HG03025 (cell line): ENCODE data around the gene DOCK1.

Experiments
- ATAC-seq: cut with Tn5 transposase; IDR thresholded peaks from one replicate; pipeline ENCODE4 v1.9.1; 2021; ENCODE audit warnings: mild to moderate bottlenecking, moderate library complexity; ENCODE audit not compliant: unreplicated experiment, low FRiP score

Gene DOCK1

DNA sequence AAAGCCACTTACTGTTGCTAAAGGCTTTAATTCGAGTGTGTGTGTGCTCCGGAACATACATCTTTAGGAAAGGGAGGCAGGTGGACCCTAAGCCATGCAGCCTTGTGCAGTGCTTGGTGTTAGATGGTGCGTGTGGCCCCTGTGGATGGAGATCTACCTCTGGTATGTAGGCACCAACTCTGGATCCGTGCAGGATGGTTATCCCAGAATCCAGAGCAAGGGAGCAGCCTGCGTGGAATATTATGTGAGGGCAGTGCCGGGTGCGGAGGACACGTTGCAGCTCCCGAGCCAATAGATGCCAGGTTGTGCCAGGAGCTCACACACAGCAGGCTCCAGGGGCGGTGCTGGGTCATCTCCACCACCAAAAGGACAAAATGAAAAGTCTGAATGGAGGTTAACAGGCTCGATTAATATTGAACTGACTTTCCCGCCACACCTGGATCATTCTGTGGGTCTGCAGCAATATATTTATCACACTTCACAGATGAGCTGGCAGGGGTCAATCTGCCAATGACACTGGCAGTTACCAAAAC lies 500.9 kb downstream of the DOCK1 start:
- no peak for ATAC-seq

DNA sequence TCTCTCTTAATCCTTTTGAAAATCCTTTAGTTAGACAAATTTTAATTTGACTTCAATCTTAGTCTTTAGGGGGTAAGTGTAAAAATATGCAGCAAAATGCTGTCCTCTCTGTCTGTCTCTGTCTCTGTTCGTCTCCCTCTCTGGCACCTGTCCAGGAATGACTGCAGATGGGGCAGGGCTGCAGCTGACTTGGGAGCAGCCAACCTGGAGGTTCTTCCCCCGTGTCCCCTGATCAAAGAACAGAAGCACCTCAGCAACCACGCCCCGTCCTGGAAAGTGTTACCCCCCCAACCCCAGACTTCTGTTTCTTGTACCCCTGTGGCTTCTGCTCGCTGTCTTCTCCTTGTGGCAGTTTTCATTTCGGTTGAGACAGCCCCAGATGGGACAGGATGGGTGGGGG lies 502.3 kb downstream of the DOCK1 start:
- ATAC-seq, result no peak

DNA sequence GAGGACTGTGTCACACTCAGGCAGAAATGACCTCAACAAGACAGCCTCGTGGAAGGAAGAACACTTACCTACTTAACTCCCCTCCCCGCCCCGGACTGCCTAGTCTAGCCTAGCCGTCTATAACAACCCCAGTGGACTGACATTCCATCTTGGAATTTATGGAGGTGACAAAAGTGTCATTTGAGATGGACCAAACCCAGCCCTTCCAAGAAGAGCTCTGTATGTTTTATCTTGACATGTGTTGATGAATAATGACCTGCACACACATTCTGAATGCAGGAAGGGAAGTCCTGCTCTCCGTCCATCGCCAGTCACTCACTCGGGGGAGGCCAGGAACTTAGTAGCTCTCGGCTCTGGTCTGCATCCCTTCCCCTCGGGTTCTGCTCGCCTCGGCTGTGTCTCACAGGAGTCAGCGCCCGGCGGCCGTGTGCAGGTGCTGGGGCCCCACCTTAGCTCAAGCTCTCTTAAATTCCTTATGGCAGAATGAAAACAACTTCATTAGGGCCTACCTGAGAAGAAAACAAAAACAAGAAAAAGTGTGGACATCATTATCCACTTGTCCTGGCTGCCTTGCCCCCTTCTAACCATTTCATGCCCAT lies 503.0 kb downstream of the DOCK1 start:
- no peak for ATAC-seq

DNA sequence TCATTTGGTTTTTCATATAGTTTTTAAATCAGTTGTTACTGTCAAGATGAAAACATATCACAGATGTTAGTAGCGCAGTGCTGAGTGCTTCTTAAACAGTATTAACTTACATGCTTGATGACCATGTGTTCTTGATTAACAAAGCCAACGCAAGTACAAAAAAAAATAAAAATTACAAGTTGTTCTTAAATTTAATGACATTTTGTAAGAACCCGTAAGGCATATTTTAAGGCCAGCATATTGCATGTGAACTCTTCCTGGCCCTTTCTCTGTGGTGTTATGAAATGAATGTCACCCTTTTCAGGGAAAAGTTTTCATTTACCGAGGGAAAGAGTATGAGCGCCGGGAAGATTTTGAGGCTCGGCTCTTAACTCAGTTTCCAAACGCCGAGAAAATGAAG lies 503.5 kb downstream of the DOCK1 start:
- ATAC-seq, result no peak

DNA sequence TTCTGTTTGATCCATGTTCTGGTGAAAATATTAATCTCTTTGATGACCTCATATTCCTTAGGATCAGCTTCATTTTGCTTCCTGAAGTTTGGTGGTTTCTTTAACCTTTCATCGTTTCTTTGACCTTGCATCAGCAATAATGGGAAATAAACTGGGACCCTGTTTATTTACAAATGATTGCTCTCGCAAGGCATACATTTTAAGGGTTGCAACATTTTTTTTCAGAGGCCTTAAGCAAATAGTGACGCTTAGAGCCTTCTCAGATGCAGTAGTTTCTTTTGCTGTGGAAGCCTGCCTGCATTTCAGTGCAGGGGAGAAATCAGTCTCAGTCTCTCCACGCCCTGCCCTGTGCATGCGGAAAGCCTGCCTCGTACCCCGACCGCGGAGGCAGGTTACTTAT lies 504.8 kb downstream of the DOCK1 start:
- ATAC-seq, result no peak

DNA sequence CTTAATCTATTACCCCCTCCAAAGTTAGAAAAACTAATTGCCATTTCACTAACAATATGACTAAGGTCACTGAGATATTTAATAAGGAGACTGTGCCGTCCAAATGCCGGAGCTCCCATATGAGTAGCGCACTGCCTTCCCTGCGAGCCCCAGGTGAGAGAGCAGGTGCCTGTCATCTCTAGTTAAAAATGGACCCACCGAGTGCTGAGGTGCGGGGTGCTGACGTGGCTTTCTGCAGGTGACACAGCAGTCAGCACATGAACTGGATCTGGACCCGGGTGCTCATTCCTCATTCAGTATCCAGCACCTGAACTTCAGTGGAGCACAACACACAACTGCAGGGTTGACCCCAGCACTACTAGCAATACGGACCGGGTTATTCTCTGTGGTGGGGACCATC lies 505.8 kb downstream of the DOCK1 start:
- ATAC-seq, result no peak

DNA sequence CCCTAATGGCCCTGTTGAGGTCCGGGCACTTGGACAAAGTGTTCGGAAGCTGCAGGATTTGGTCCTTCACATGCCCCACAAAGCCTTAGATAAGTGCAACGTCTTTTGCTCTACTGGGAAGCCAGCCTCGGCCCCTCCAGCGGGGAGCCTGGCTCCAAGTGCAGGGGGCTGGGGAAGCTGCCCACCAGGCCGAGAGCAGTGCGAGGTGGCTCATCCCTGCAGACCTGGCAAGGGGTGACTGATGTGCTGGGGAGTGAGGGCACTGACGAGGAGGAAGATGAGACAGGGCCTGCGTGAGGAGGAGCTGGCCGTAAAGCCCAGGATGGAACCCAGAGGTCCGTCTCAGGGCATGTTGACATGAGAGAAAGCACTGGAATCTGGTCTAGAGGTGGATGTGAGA lies 508.1 kb downstream of the DOCK1 start:
- ATAC-seq, result no peak

DNA sequence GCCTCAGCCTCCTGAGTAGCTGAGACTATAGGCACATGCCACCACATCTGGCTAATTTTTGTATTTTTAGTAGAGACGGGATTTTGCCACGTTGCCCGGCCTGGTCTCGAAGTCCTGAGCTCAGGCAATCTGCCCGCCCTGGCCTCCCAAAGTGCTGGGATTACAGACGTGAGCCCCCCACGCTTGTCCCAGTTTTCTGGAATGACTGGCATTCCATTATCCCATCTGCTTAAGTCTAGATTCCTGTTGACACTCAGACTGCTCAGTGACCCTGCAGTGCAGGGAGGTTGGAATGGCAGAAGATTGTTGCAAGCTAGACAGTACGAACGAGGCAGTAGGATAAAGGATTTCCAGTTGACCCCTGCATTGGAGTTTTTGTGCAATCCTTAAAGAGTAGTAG lies 508.8 kb downstream of the DOCK1 start:
- no peak for ATAC-seq

DNA sequence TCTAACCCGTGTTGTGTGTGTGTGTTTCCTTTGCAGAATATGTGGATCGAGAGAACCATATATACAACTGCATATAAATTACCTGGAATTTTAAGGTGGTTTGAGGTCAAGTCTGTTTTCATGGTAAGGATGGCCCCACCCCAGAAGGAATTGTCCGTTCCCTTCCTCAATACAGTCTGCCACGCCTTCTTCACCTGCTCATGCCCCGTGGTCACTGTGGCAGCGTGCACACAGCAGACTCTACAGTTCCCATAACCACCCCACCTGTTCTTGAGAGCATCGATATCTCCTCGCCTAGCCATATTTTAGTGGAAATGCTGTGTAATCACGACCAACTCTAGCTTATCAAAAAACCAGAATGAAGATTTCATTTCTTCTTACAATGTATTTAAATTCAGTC lies 509.9 kb downstream of the DOCK1 start:
- ATAC-seq, result no peak

DNA sequence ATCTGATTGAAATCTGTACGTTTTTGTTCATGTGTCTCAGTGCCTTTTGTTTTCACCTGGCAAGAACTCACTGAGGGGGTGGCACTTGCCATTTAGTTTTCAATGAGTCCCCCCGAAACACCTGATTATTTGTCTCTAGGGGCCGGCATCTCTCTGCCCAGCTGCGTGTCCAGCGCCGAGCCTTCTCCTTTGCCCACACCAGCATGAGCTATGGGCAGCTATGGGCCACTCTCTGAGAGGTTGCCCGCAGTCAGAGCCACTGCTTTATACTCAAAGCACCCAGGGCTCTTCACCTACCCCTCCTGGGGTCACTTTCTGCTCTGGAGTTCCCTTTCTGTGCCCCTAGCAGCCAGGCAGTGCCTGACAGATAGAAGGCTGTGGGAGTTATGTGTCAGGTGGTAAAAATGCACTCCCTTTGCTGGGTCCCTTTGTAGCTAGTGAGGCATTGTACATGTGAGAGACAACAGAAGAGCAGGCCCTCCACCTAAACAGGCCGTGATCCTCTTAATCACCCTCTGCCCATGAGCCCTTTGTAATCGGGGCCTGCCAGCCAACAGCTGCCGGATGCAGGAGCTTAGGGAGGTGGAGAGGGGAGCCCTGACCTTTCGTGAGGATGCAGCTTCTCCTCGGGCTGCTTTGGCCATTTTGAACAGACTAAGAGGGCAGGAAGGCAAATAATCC lies 510.8 kb downstream of the DOCK1 start:
- ATAC-seq, result no peak

DNA sequence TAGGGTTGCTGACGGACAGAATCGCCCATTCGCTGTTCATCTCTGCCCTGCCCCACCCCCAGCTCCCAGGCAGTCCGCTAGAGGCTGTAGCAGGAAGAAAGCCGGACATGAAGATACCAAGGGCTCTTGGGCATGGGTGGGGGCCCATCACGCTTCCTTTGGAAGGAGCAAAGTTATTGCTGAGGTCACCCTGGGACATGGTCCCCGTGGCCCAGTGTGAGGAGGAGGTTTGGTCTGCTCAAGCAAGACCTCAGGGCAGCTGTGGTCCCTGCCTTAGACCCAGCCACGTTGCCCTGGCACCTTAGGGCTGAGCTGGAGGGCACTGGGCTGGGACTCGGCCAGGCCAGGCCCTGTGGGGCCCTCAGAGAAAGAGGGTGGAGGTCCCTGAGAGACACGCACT lies 511.8 kb downstream of the DOCK1 start:
- no peak for ATAC-seq

DNA sequence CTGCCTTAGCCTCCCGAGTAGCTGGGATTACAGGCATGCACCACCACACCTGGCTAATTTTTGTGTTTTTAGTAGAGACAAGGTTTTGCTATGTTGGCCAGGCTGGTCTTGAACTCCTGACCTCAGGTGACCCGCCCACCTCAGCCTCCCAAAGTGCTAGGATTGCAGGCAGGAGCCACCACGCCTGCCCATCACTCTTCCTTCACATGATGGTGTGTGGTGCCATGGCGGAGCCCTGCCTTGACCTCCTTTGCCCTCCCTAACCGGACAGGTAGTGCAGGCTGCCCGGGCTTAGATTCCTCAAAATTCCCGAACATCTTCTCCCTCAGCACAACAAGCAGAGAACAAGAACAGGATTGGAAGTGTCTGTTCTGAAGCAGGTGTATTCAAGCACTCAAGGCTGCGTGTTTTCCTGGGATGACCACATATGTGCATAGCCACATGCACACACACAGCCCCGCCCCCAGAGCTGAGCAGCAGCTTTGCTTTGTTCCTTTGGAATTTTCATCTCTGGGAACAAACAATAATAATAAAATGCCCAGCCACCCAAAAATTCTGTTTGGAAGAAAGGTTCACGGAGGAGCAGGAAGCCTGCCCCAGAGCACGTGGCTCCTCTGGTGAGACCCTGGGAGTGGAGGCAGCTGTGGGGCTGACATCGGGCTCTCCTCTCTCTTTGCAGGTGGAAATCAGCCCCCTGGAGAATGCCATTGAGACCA lies 512.6 kb downstream of the DOCK1 start:
- ATAC-seq, result no peak

DNA sequence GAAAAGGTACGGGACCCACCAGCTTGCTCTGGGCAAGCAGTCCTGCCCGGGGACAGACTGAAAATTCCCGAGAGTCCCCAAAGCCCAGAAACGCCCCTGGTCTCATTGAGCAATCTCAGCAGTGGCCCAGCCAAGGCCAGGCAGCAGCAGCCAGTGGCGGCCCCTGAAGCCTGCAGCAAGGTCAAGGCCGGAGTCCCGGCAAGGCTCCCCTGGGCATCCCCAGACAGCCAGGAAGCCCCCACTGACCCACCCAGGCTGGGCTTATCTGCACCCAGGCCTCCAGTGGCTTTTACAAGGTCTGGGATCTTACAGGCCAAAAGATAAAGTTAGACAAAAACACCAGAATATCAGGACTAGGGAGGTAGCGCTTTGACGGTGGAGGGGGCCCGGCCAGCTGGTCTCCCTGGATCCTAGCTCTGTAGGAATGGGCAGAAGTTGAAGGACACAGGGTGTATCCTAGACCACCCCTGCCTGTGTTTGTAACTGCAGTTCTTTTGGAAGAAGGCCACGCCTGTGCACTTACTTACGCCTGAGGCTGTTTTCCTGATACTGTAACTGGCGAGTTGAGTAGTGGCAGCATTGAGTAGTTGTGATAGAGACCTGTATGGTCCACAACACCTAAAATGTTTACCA lies 513.4 kb downstream of the DOCK1 start:
- no peak for ATAC-seq

DNA sequence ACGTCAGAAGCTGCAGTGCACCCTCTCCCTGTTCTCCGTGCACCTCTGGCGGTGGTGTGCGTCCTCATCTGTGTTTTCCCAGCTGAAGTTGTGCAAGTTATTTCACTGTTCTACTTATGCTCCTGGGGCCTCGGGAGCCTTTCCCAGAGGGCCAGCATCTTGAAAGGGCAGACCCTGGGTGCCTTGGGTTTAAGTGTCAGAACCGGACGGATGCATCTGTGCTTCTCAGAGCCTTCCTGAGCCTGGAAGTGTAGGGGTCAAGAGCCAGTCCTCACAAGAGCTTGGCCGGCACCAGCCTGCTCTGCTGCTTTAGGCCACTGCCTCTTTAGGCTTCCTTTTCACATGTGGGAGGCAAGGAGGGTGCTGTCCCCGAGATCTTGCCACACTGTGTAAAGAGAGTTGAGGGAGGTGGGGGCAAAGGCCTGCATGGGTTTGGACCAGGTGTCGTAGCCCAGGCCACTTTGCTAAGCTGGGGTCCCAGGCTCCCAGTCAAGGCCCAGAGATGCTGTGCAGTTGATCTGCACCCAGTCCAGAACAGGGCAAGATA lies 515.0 kb downstream of the DOCK1 start:
- no peak for ATAC-seq

DNA sequence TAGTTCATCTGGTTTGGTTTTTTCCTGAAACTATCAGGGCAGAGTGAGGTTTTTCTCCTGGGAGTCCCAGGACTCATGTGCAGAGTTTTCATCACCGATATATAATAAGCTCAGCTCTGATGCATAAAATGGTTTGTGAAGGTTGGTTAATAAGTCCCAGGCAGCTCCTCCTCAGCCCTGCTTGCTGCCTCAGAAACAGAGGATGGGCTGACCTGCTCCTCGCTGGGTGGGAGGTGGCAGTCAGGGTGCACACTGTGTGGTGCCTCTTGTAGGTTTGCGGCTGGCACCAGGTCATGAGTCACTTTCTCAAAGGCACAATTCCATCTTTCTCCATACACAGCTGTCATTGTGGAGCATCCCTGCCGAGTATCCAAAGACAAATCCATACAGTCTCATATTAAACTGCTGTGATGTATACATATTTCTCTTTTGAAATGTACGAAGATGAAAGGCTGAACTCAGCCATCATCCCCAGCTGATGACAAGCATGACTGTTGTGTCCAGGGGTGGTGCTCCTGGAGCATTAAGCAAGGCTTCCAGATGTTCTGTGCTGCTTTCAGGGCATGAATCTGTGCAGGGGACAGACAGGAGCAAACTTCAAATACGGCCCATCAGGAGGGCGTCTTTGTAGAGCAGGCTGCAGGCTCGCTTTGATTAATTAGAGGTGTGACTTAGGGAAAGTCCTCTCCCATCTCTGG lies 518.1 kb downstream of the DOCK1 start:
- ATAC-seq, result no peak

DNA sequence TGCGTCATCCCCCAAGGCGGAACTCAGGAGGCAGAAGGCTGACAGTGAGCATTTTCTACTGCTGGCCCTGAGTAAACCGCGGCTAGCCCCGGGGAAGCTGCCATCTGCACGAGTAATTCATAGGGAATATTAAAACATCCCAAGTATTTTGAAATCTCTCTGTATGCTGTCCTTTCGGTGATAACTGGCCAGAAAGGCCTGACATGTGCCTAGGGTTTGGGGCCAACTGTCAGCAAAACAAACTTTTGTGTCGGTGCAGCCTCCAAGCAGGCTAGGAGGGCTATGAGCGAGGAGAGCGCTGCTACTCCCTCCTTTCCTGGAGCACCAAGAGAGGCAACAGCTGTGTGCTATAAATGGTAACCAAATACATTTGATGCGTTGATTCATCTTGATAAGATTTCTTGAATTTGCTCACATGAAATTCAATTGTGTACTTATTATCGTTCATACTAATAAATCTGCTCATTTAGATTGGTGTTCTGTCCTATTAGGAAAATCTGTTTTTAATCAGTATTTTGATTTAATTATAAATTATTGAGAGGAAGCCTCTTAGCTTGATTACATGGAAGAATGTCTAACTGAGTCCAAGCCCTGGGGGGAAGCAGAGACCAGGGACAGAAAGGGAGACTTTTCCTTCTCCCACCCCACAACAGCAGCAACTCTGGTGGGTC lies 519.5 kb downstream of the DOCK1 start:
- ATAC-seq, result no peak

DNA sequence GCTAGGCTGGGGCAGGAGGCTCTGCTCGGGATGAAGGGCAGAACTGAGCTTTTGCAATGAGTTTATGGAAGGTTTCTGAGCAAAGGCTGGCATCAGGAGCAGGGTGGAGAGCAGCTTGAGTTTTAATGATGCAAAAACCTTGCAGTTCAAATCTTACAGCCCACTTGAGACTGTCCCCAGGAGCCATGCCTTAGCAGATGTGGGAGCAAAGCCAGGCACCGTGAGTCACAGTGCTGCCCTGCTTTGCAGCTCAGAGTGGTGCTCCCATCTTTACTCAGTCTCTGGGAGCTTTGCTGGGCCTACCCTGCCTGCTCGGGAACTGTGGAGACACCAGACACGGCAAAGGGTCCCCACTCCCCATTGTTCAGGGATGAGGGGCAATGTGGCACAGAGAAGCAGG lies 521.5 kb downstream of the DOCK1 start:
- no peak for ATAC-seq

DNA sequence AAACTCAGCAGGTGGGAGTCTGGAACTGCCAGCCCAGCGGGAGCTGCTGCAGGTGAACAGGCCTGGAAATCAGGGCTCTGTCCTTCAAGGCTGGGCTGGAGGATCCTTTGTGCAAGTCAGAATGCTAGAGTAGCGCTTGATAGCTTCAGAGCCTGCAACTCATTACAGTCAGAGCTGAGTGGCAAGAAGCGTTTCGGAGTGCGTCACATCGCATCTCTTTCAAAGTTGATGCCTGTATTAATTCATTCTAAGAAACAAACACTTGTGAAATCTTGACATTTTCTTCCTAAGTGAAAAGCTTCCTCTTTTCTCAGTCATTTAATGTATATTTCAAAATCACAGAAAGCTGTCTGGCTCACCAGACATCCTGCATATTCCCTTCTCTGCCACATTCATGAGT lies 522.7 kb downstream of the DOCK1 start:
- ATAC-seq, result no peak

DNA sequence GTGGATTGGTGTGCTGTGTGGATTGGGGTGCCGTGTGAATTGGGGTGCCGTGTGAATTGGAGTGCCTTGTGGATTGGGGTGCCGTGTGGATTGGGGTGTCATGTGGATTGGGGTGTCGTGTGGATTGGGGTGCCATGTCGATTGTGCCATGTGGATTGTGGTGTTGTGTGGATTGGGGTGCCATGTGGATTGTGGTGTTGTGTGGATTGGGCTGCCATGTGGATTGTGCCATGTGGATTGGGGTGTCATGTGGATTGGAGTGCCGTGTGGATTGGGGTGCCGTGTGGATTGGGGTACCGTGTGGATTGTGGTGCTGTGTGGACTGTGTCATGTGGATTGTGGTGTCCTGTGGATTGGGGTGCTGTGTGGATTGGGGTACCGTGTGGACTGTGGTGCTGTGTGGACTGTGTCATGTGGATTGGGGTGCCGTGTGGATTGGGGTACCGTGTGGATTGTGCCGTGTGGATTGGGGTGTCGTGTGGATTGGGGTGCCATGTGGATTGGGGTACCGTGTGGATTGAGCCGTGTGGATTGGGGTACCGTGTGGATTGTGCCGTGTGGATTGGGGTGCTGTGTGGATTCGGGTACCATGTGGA lies 523.3 kb downstream of the DOCK1 start:
- no peak for ATAC-seq
